ENCODE measurements around the gene CHRNA4.

DNA sequence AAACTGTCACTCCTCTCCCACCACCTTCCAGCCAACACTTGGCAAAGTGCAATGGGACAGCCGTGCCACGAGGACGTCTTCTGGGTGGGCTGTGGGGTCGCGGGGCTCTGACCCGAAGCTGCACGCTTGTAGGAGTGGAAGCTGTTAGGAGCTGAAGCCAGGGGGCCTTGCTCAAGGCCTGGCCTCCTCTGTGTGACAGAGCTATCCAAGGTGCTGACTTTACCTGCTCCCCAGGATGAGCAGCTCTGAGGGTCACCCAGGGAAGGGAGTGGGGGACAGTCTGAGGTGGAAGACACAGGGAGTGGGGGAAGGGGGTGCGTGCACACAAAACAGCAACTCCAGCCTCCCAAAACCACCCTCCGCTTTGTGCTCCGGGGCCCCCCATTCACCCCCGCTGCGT, 17.5 kb upstream of the CHRNA4 start:
- TF ChIP-seq, protein P1, sequence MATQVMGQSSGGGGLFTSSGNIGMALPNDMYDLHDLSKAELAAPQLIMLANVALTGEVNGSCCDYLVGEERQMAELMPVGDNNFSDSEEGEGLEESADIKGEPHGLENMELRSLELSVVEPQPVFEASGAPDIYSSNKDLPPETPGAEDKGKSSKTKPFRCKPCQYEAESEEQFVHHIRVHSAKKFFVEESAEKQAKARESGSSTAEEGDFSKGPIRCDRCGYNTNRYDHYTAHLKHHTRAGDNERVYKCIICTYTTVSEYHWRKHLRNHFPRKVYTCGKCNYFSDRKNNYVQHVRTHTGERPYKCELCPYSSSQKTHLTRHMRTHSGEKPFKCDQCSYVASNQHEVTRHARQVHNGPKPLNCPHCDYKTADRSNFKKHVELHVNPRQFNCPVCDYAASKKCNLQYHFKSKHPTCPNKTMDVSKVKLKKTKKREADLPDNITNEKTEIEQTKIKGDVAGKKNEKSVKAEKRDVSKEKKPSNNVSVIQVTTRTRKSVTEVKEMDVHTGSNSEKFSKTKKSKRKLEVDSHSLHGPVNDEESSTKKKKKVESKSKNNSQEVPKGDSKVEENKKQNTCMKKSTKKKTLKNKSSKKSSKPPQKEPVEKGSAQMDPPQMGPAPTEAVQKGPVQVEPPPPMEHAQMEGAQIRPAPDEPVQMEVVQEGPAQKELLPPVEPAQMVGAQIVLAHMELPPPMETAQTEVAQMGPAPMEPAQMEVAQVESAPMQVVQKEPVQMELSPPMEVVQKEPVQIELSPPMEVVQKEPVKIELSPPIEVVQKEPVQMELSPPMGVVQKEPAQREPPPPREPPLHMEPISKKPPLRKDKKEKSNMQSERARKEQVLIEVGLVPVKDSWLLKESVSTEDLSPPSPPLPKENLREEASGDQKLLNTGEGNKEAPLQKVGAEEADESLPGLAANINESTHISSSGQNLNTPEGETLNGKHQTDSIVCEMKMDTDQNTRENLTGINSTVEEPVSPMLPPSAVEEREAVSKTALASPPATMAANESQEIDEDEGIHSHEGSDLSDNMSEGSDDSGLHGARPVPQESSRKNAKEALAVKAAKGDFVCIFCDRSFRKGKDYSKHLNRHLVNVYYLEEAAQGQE (IDR thresholded peaks at IDR 0.05; ENCODE audit: insufficient read depth in 1 of 2, low read depth in 2 of 2, low read length in 2 of 2) = peak; percentile 83 to 92
- TF ChIP-seq POLR2AphosphoS5 (IDR thresholded peaks at IDR 0.05; ENCODE audit: low read depth, low read length) (no peak), TAF1 (IDR thresholded peaks at IDR 0.05; ENCODE audit: borderline replicate concordance, insufficient read depth, low read length) (no peak)

All from PFSK-1 (cell line).